Cardiac muscle cell (in vitro differentiated cells and primary cell): Measurements from ENCODE around the gene MMP7. TPM values are rescaled to one million over a fixed set of nuclear protein-coding genes. Genes with fewer than 3 reads are reported as not detected.

Source experiments
- DNase-seq, 2 donors: peaks; one replicate each; pipeline versions ENCODE4 v3.0.0 to v3.0.0-alpha.2; 2010 to 2017; ENCODE audit warnings: low read depth in 1 of 2, low spot score in 1 of 2
- H3K27ac ChIP-seq: fragments of 200-600 bp; sonication (generic); 2 replicates; pipeline ENCODE4 v1.5.1; 2016
- H3K27me3 ChIP-seq: fragments of 200-600 bp; sonication (generic); 2 replicates; pipeline ENCODE4 v1.6.0; 2016; ENCODE audit warnings: control low read depth
- H3K36me3 ChIP-seq: fragments of 200-600 bp; sonication (generic); 2 replicates; pipeline ENCODE4 v1.5.1; 2016; ENCODE audit warnings: control low read depth
- H3K4me1 ChIP-seq: fragments of 200-600 bp; sonication (generic); 2 replicates; pipeline ENCODE4 v1.8.1; 2017; ENCODE audit warnings: low read depth, mild to moderate bottlenecking, mixed run types
- H3K4me3 ChIP-seq: fragments of 200-600 bp; sonication (generic); 2 replicates; pipeline ENCODE4 v1.5.1; 2016; ENCODE audit warnings: mild to moderate bottlenecking
- H3K9me3 ChIP-seq: fragments of 200-600 bp; sonication (generic); 2 replicates; pipeline ENCODE4 v1.5.1; 2017; ENCODE audit warnings: low read depth, mild to moderate bottlenecking, control low read depth
- CTCF ChIP-seq: IDR thresholded peaks from 2 replicates; pipeline ENCODE4 v1.5.1; 2012; ENCODE audit warnings: low read depth, mild to moderate bottlenecking, low read length
- polyA plus RNA-seq: library from polyadenylated mRNA; unstranded; fragments of >200 nt; fragmentation: Nextera tagmentation; extraction: Ambion mirVana; gene quantifications from 2 replicates; pipeline ENCODE4 v1.2.1, GENCODE V29; 2016
- total RNA-seq: library from RNA; depleted of rRNA; stranded (reverse); fragments of >200 nt; gene quantifications from 2 replicates; pipeline ENCODE4 v1.2.3, GENCODE V29; 2016

Gene MMP7
- total and polyA plus RNA-seq, 2 experiments from 2014 or later, result not detected

GRCh38 chr11:102499151-102499550 is 31.4 kb downstream of the MMP7 start:
- Histone ChIP-seq H3K4me1 (no peaks in the 10 kb centered on the region), H3K4me3 (no peak overlapping the region), H3K27me3 (no peaks in the 10 kb centered on the region), H3K36me3 (no peaks in the 10 kb centered on the region), H3K27ac (no peak overlapping the region), H3K9me3 (no peaks in the 10 kb centered on the region)
- no peak for DNase-seq
- no peak for TF ChIP-seq CTCF

- Histone ChIP-seq H3K27ac (no peak overlapping the region), H3K27me3 (no peaks in the 10 kb centered on the region), H3K9me3 (no peaks in the 10 kb centered on the region), H3K4me1 (no peaks in the 10 kb centered on the region), H3K36me3 (no peaks in the 10 kb centered on the region), H3K4me3 (no peak overlapping the region)
- TF ChIP-seq CTCF, result no peak
- DNase-seq, result peak in 1 of 2 donors; percentile 63
Measured at GRCh38 chr11:102497061-102497460, 33.5 kb downstream of the MMP7 start.

GRCh38 chr11:102495161-102496042 is 35.1 kb downstream of the MMP7 start:
- Histone ChIP-seq H3K27me3 (no peaks in the 10 kb centered on the region), H3K27ac (no peak overlapping the region), H3K9me3 (no peaks in the 10 kb centered on the region), H3K36me3 (no peaks in the 10 kb centered on the region), H3K4me1 (no peaks in the 10 kb centered on the region), H3K4me3 (no peak overlapping the region)
- TF ChIP-seq CTCF, result peak; percentile 59
- DNase-seq, result peak; percentile 81 to 93

GRCh38 chr11:102494216-102494615 is 36.3 kb downstream of the MMP7 start:
- no peak for TF ChIP-seq CTCF
- Histone ChIP-seq H3K4me3 (no peak overlapping the region), H3K9me3 (no peaks in the 10 kb centered on the region), H3K4me1 (no peaks in the 10 kb centered on the region), H3K27ac (no peak overlapping the region), H3K36me3 (no peaks in the 10 kb centered on the region), H3K27me3 (no peaks in the 10 kb centered on the region)
- peak in 1 of 2 donors; percentile 80 for DNase-seq

DNA sequence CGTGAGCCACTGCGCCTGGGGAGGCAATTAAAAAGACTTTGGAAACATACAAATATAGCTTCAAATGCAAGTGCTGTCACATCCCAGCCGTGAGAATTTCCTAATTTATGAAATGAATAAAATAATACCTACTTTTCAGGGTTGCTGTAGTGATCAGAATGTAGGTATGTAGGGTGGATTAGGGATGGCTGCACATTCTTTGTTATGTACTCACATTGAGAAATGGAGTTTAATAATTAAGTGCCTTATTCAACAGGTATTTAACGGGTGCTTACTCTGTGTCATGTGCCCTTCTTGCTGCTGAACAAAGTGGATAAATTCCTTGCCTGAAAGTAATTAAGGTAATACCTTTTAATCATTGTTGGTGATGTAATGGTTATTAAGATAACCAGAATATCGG is 37.0 kb downstream of the MMP7 start:
- Histone ChIP-seq H3K27me3 (no peaks in the 10 kb centered on the region), H3K4me3 (no peak overlapping the region), H3K9me3 (no peaks in the 10 kb centered on the region), H3K36me3 (no peaks in the 10 kb centered on the region), H3K4me1 (no peaks in the 10 kb centered on the region), H3K27ac (no peak overlapping the region)
- no peak for TF ChIP-seq CTCF
- DNase-seq, result no peak
